Mammary epithelial cell (primary cell): ENCODE data around the gene EEF1B2.

Source experiments
- EZH2 ChIP-seq: IDR thresholded peaks from 2 replicates; pipeline ENCODE4 v1.6.1; 2012; ENCODE audit warnings: low read length, inconsistent platforms, borderline replicate concordance
- TF ChIP-seq, protein P1 (sequence below), 2 donors: IDR thresholded peaks in 1 of 2; conservative IDR thresholded peaks in 1 of 2; 2 replicates each; pipeline ENCODE4 v1.5.1; 2011 to 2012; ENCODE audit warnings: inconsistent platforms in 2 of 2, low read length in 2 of 2, mild to moderate bottlenecking in 2 of 2, control low read depth in 1 of 2, low read depth in 1 of 2; ENCODE audit not compliant: insufficient read depth in 1 of 2; ENCODE audit errors: extremely low read depth in 1 of 2

DNA sequence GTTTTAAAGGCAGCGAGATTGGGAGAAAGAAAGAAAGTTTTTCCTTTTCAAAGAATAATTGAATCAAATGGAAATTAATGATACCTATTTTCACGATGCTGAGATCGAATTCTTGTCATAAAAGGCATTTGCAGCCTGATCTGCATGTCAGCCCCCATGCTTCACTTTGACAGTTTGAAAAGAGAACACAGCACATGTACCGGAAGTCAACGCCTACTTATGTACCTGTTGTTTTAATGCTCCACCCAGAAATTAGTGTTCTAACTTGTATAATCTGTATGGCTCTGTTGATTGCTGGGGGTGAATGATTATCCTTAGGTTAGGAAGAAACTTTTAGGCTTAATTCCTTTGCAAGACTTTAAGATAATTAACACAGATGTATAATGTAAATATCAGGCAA, 31.0 kb downstream of the EEF1B2 start:
- TF ChIP-seq, protein P1, sequence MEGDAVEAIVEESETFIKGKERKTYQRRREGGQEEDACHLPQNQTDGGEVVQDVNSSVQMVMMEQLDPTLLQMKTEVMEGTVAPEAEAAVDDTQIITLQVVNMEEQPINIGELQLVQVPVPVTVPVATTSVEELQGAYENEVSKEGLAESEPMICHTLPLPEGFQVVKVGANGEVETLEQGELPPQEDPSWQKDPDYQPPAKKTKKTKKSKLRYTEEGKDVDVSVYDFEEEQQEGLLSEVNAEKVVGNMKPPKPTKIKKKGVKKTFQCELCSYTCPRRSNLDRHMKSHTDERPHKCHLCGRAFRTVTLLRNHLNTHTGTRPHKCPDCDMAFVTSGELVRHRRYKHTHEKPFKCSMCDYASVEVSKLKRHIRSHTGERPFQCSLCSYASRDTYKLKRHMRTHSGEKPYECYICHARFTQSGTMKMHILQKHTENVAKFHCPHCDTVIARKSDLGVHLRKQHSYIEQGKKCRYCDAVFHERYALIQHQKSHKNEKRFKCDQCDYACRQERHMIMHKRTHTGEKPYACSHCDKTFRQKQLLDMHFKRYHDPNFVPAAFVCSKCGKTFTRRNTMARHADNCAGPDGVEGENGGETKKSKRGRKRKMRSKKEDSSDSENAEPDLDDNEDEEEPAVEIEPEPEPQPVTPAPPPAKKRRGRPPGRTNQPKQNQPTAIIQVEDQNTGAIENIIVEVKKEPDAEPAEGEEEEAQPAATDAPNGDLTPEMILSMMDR (conservative IDR thresholded peaks at IDR 0.05 in 1 of 2, IDR thresholded peaks at IDR 0.05 in 1 of 2; ENCODE audit: extremely low read depth in 1 of 2, insufficient read depth in 1 of 2, low read depth in 1 of 2, low read length in 2 of 2), result no peak
- no peak for TF ChIP-seq EZH2
